EL (cell line): ENCODE measurements around the gene FAM83F.

Source experiments
- DNase-seq: peaks from one replicate; pipeline ENCODE4 v3.0.0-alpha.2; 2016

Gene FAM83F

GRCh38 chr22:40076702-40077645, 82.2 kb downstream of the FAM83F start:
- peak; percentile 8 for DNase-seq

- no peak for DNase-seq
These were observed 82.9 kb downstream of the FAM83F start for GRCh38 chr22:40077646-40078016.

GRCh38 chr22:40081662-40082061, 86.9 kb downstream of the FAM83F start:
- no peak for DNase-seq

GRCh38 chr22:40082184-40082583, 87.4 kb downstream of the FAM83F start:
- no peak for DNase-seq

- no peak for DNase-seq
These were observed 89.0 kb downstream of the FAM83F start for GRCh38 chr22:40083794-40084193.

- DNase-seq: no peak
These were observed 89.5 kb downstream of the FAM83F start for GRCh38 chr22:40084246-40084645.

GRCh38 chr22:40088818-40089217, 94.1 kb downstream of the FAM83F start:
- no peak for DNase-seq
